CD14-positive monocyte (primary cell): ENCODE results near the gene RSPO4. TPM values are rescaled to one million over a fixed set of nuclear protein-coding genes. Genes with fewer than 3 reads are reported as not detected.

Source experiments
- DNase-seq, 3 donors: peaks; one replicate each; pipeline ENCODE4 v3.0.0-alpha.2; 2011 to 2022
- H2AFZ ChIP-seq: 2 replicates; pipeline ENCODE4 v1.6.0; 2012; ENCODE audit warnings: mild to moderate bottlenecking, low read depth, low read length, inconsistent platforms; ENCODE audit not compliant: insufficient read depth, poor library complexity, severe bottlenecking
- H3K27ac ChIP-seq, 2 donors: 1 replicate in 1 of 2; 2 replicates in 1 of 2; pipeline ENCODE4 v1.5.1; 2012 to 2013; ENCODE audit warnings: low read length in 2 of 2, control low read depth in 1 of 2, inconsistent platforms in 1 of 2, low read depth in 1 of 2, mild to moderate bottlenecking in 1 of 2
- H3K27me3 ChIP-seq, 2 donors: one replicate each; pipeline versions ENCODE4 v1.6.0 to v1.6.1; 2011 to 2013; ENCODE audit warnings: low read length in 2 of 2; ENCODE audit not compliant: control insufficient read depth in 2 of 2, insufficient read depth in 2 of 2
- H3K36me3 ChIP-seq, 2 donors: replicated peaks in 1 of 2; 1 replicate in 1 of 2; 2 replicates in 1 of 2; pipeline versions ENCODE4 v1.5.1 to v1.6.1; 2012 to 2013; ENCODE audit warnings: low read length in 2 of 2, control low read depth in 1 of 2, inconsistent platforms in 1 of 2, mild to moderate bottlenecking in 1 of 2; ENCODE audit not compliant: insufficient read depth in 2 of 2, control insufficient read depth in 1 of 2
- H3K4me1 ChIP-seq, 2 donors: 1 replicate in 1 of 2; 2 replicates in 1 of 2; pipeline versions ENCODE4 v1.5.1 to v1.6.1; 2012 to 2013; ENCODE audit warnings: low read length in 2 of 2, control low read depth in 1 of 2, inconsistent platforms in 1 of 2, mild to moderate bottlenecking in 1 of 2, moderate library complexity in 1 of 2; ENCODE audit not compliant: insufficient read depth in 2 of 2, control insufficient read depth in 1 of 2
- H3K4me2 ChIP-seq: replicated peaks from 2 replicates; pipeline ENCODE3; 2012; ENCODE audit warnings: low read length, moderate library complexity, mild to moderate bottlenecking; ENCODE audit not compliant: poor library complexity, severe bottlenecking; ENCODE audit errors: extremely low read depth
- H3K4me3 ChIP-seq, 3 experiments: fragments of 200-600 bp in 1 of 3; sonication (generic) in 1 of 3; replicated peaks in 1 of 3; 1 replicate in 2 of 3; 2 replicates in 1 of 3; pipeline ENCODE4 v1.5.1; 2011 to 2013; ENCODE audit warnings: low read length in 3 of 3, mild to moderate bottlenecking in 3 of 3, control low read depth in 2 of 3, low read depth in 2 of 3, inconsistent platforms in 1 of 3, moderate library complexity in 1 of 3
- H3K79me2 ChIP-seq: 2 replicates; pipeline ENCODE4 v1.6.0; 2012; ENCODE audit warnings: mild to moderate bottlenecking, control low read depth, inconsistent platforms, low read length, moderate library complexity; ENCODE audit not compliant: insufficient read depth
- H3K9ac ChIP-seq: 2 replicates; pipeline ENCODE4 v1.6.0; 2017; ENCODE audit warnings: low read length, mild to moderate bottlenecking; ENCODE audit not compliant: insufficient read depth, poor library complexity, severe bottlenecking
- H3K9me3 ChIP-seq, 2 donors: replicated peaks in 1 of 2; 1 replicate in 1 of 2; 2 replicates in 1 of 2; pipeline versions ENCODE4 v1.5.1 to v1.6.1; 2012 to 2013; ENCODE audit warnings: low read length in 2 of 2, control low read depth in 1 of 2; ENCODE audit not compliant: control insufficient read depth in 1 of 2, insufficient read depth in 1 of 2
- H4K20me1 ChIP-seq: 2 replicates; pipeline ENCODE4 v1.6.0; 2012; ENCODE audit warnings: mild to moderate bottlenecking, low read length, control low read depth, moderate library complexity; ENCODE audit not compliant: insufficient read depth
- H3K27ac Mint-ChIP-seq, 7 donors: one replicate each; pipeline ENCODE4 v1.8.0; 2020; ENCODE audit warnings: mild to moderate bottlenecking in 7 of 7, mixed read lengths in 7 of 7, moderate library complexity in 6 of 7, inconsistent platforms in 2 of 7
- H3K27me3 Mint-ChIP-seq, 3 donors: one replicate each; pipeline ENCODE4 v1.8.0; 2021 to 2022; ENCODE audit warnings: low read depth in 3 of 3, mild to moderate bottlenecking in 3 of 3, mixed read lengths in 3 of 3, moderate library complexity in 3 of 3, inconsistent platforms in 1 of 3
- H3K36me3 Mint-ChIP-seq, 2 donors: one replicate each; pipeline ENCODE4 v1.8.0; 2020; ENCODE audit warnings: mixed read lengths in 2 of 2, inconsistent platforms in 1 of 2, mild to moderate bottlenecking in 1 of 2
- H3K4me1 Mint-ChIP-seq: one replicate; pipeline ENCODE4 v1.8.0; 2020; ENCODE audit warnings: mild to moderate bottlenecking, mixed read lengths
- H3K4me3 Mint-ChIP-seq, 2 donors: one replicate each; pipeline ENCODE4 v1.8.0; 2020; ENCODE audit warnings: mild to moderate bottlenecking in 2 of 2, mixed read lengths in 2 of 2, moderate library complexity in 1 of 2
- H3K9me3 Mint-ChIP-seq, 7 donors: one replicate each; pipeline ENCODE4 v1.8.0; 2020 to 2022; ENCODE audit warnings: mixed read lengths in 7 of 7, mild to moderate bottlenecking in 6 of 7, moderate library complexity in 6 of 7, inconsistent platforms in 2 of 7
- CTCF ChIP-seq: fragments of 200-600 bp; IDR thresholded peaks from one replicate; pipeline ENCODE4 v1.8.0; 2022; ENCODE audit warnings: antibody characterized with exemption, mild to moderate bottlenecking
- WGBS: methylation state at CpG from one replicate; pipeline ENCODE4 v1.1.5; 2013; ENCODE audit warnings: missing lambda C conversion rate; ENCODE audit not compliant: insufficient coverage; 5-methylcytosine and 5-hydroxymethylcytosine counted together
- intact Hi-C, 2 donors: fragments of 100-400 bp; cut with micrococcal nuclease; formaldehyde crosslinking; loops; one replicate each; pipeline versions ENCODE4 v1.15.0 to v1.15.1; 2023
- polyA plus RNA-seq, 3 donors: library from polyadenylated mRNA; depleted of rRNA in 1 of 3; unstranded in 2 of 3; stranded (reverse) in 1 of 3; fragments of 300-500 nt in 2 of 3; fragments of >200 nt in 1 of 3; fragmentation: Illumina TruSeq in 2 of 3; gene quantifications; 1 replicate in 2 of 3; 2 replicates in 1 of 3; pipeline ENCODE4 v1.2.3, GENCODE V29; 2012 to 2021

Gene RSPO4
- polyA plus RNA-seq, 3 donors: not detected

GRCh38 chr20:1015181-1015580 lies 13.1 kb upstream of the RSPO4 start:
- no peak for TF ChIP-seq CTCF
- no peak overlapping the region for H3K27ac ChIP-seq
- Mint-ChIP-seq H3K4me1 (peaks cover 19% of the 10 kb centered on the region), H3K27ac (peak overlapping the region in 1 of 7 donors; percentile 82), H3K9me3 (peaks cover 0 to 6% (median 0%) of the 10 kb centered on the region in 7 donors), H3K4me3 (no peak overlapping the region), H3K36me3 (no peaks in the 10 kb centered on the region), H3K27me3 (peaks cover 2 to 12% (median 3%) of the 10 kb centered on the region in 3 donors)
- WGBS: 60% methylated on average over 1 of the region's 1 CpG
- H3K36me3 ChIP-seq: no peaks in the 10 kb centered on the region
- no peak for DNase-seq
- intact Hi-C loops: no loop called here
- H2AFZ ChIP-seq: no peak overlapping the region
- no peaks in the 10 kb centered on the region for H4K20me1 ChIP-seq
- no peak overlapping the region for H3K4me2 ChIP-seq
- no peaks in the 10 kb centered on the region for H3K9me3 ChIP-seq
- H3K27me3 ChIP-seq: no peaks in the 10 kb centered on the region
- peaks cover 9 to 15% of the 10 kb centered on the region in 2 donors for H3K4me1 ChIP-seq
- no peaks in the 10 kb centered on the region for H3K79me2 ChIP-seq
- no peak overlapping the region for H3K9ac ChIP-seq
- no peak overlapping the region for H3K4me3 ChIP-seq

GRCh38 chr20:1014471-1014870 lies 12.4 kb upstream of the RSPO4 start:
- no peaks in the 10 kb centered on the region for H3K36me3 Mint-ChIP-seq
- Histone ChIP-seq H3K79me2 (no peaks in the 10 kb centered on the region), H3K27ac (no peak overlapping the region), H3K9me3 (no peaks in the 10 kb centered on the region), H3K36me3 (no peaks in the 10 kb centered on the region), H2AFZ (no peak overlapping the region), H3K4me3 (no peak overlapping the region), H3K4me2 (no peak overlapping the region), H3K9ac (no peak overlapping the region), H3K4me1 (peaks cover 9 to 15% of the 10 kb centered on the region in 2 donors), H4K20me1 (no peaks in the 10 kb centered on the region), H3K27me3 (no peaks in the 10 kb centered on the region)
- no peak for TF ChIP-seq CTCF
- peaks cover 0 to 5% (median 1%) of the 10 kb centered on the region in 7 donors for H3K9me3 Mint-ChIP-seq
- H3K27ac Mint-ChIP-seq: peak overlapping the region in 1 of 7 donors; percentile 3
- H3K4me1 Mint-ChIP-seq: peaks cover 19% of the 10 kb centered on the region
- 97% methylated on average over 5 of the region's 7 CpGs for WGBS
- peaks cover 2 to 9% (median 4%) of the 10 kb centered on the region in 3 donors for H3K27me3 Mint-ChIP-seq
- no peak for DNase-seq
- intact Hi-C loops: no loop called here
- no peak overlapping the region for H3K4me3 Mint-ChIP-seq
